Tibial nerve (tissue), 4 donors: ENCODE data around the gene RRAS. TPM values are rescaled to one million over a fixed set of nuclear protein-coding genes. Genes with fewer than 3 reads are reported as not detected.

Experiments used
- DNase-seq, 2 donors: peaks; one replicate each; pipeline ENCODE4 v3.0.0-alpha.2; 2019; ENCODE audit warnings: low spot score in 2 of 2
- H3K27ac ChIP-seq, 4 donors: fragments of 200-600 bp; sonication (generic) in 3 of 4; one replicate each; pipeline ENCODE4 v1.5.1; 2017 to 2019; ENCODE audit warnings: mild to moderate bottlenecking in 1 of 4
- H3K27me3 ChIP-seq, 2 donors: fragments of 200-600 bp; sonication (generic) in 1 of 2; one replicate each; pipeline versions ENCODE4 v1.5.1 to v1.6.0; 2017 to 2019
- H3K36me3 ChIP-seq, 3 donors: fragments of 200-600 bp; sonication (generic); one replicate each; pipeline ENCODE4 v1.5.1; 2018 to 2019
- H3K4me1 ChIP-seq, 4 donors: fragments of 200-600 bp; sonication (generic) in 3 of 4; one replicate each; pipeline ENCODE4 v1.5.1; 2017 to 2019
- H3K4me3 ChIP-seq, 4 donors: fragments of 200-600 bp; sonication (generic) in 3 of 4; one replicate each; pipeline ENCODE4 v1.5.1; 2017 to 2019; ENCODE audit warnings: mild to moderate bottlenecking in 1 of 4, moderate library complexity in 1 of 4
- H3K9me3 ChIP-seq, 4 donors: fragments of 200-600 bp; sonication (generic) in 3 of 4; one replicate each; pipeline ENCODE4 v1.5.1; 2017 to 2019
- CTCF ChIP-seq, 5 experiments: fragments of 200-600 bp in 3 of 5; fragments of 450-650 bp in 2 of 5; sonication (generic) in 3 of 5; IDR thresholded peaks; one replicate each; pipeline ENCODE4 v1.5.1; 2016 to 2019; ENCODE audit warnings: antibody characterized with exemption in 5 of 5, mild to moderate bottlenecking in 3 of 5, moderate library complexity in 2 of 5
- EP300 ChIP-seq, 2 donors: sonication (generic); formaldehyde crosslinking; IDR thresholded peaks; one replicate each; pipeline ENCODE4 v1.6.1; 2017; ENCODE audit warnings: antibody characterized with exemption in 2 of 2, mild to moderate bottlenecking in 1 of 2
- POLR2A ChIP-seq, 2 donors: fragments of 450-650 bp; IDR thresholded peaks; one replicate each; pipeline ENCODE4 v1.6.1; 2017; ENCODE audit warnings: antibody characterized with exemption in 2 of 2, mild to moderate bottlenecking in 2 of 2, moderate library complexity in 2 of 2
- WGBS, 2 donors: methylation state at CpG; one replicate each; pipeline ENCODE4 v1.1.5; 2018; 5-methylcytosine and 5-hydroxymethylcytosine counted together
- total RNA-seq, 4 donors: library from RNA; depleted of rRNA; stranded (reverse); fragments of >200 nt; gene quantifications; one replicate each; pipeline ENCODE4 v1.1.0, GENCODE V29; 2016

The RRAS gene
- total RNA-seq, 4 donors from 2014 or later, result 81.6 to 190 (median 162) TPM

DNA sequence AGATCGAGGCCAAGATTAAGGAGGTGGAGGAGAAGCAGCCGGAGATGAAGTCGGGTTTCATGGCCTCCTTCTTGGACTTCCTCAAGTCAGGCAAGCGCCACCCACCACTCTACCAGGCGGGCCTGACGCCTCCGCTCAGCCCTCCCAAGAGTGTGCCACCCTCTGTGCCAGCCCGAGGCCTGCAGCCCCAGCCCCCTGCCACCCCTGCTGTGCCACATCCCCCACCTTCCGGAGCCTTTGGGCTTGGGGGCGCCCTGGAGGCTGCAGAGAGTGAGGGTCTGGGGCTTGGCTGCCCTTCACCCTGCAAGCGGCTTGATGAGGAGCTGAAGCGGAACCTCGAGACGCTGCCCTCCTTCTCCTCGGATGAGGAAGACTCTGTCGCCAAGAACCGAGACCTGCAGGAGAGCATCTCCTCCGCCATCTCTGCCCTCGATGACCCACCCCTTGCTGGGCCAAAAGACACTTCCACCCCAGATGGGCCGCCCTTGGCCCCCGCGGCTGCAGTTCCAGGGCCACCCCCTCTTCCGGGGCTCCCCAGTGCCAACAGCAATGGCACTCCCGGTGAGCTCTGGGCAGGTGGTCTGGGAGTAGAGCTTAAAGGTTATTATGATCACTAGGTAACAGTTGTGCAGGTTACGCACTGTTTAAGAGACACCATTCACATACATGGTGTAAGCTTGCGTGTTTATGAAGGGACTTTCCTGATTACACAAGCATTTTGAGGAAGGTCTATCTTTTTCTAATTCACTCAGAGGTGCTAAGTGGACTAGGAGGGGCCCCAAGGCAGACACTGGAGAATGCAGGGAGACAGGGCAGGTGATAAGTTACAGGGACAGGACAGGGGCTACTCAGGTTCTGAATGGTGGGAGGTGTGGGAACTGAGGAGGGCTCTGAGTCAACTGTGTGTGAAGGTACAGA lies 40.3 kb downstream of the RRAS start:
- Histone ChIP-seq H3K4me3 (no peak overlapping the region), H3K36me3 (peaks cover 4 to 100% (median 30%) of the 10 kb centered on the region in 3 donors)
- WGBS, 2 donors, result 93% methylated on average over 26 of the region's 26 CpGs

DNA sequence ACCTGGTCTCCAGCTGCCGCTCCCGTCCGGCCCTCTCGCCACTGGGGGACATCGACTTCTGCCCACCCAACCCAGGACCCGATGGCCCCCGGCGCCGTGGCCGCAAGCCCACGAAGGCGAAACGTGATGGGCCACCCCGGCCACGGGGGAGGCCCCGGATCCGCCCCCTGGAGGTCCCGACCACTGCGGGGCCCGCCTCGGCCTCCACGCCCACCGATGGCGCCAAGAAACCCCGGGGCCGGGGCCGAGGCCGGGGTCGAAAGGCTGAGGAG lies 42.3 kb downstream of the RRAS start:
- peaks cover 4 to 88% (median 31%) of the 10 kb centered on the region in 3 donors for H3K36me3 ChIP-seq
- TF ChIP-seq CTCF (IDR thresholded peaks at IDR 0.05) (no peak), POLR2A (IDR thresholded peaks at IDR 0.05) (no peak), EP300 (IDR thresholded peaks at IDR 0.05) (no peak)

More for the DNA sequence above, 40.3 kb downstream of the RRAS start:
- Histone ChIP-seq H3K4me1 (peaks cover 0 to 5% (median 0%) of the 10 kb centered on the region in 4 donors), H3K27me3 (no peaks in the 10 kb centered on the region), H3K27ac (no peak overlapping the region), H3K9me3 (no peaks in the 10 kb centered on the region)
- TF ChIP-seq CTCF (IDR thresholded peaks at IDR 0.05) (no peak), POLR2A (IDR thresholded peaks at IDR 0.05) (no peak), EP300 (IDR thresholded peaks at IDR 0.05) (no peak)
- DNase-seq, result no peak

DNA sequence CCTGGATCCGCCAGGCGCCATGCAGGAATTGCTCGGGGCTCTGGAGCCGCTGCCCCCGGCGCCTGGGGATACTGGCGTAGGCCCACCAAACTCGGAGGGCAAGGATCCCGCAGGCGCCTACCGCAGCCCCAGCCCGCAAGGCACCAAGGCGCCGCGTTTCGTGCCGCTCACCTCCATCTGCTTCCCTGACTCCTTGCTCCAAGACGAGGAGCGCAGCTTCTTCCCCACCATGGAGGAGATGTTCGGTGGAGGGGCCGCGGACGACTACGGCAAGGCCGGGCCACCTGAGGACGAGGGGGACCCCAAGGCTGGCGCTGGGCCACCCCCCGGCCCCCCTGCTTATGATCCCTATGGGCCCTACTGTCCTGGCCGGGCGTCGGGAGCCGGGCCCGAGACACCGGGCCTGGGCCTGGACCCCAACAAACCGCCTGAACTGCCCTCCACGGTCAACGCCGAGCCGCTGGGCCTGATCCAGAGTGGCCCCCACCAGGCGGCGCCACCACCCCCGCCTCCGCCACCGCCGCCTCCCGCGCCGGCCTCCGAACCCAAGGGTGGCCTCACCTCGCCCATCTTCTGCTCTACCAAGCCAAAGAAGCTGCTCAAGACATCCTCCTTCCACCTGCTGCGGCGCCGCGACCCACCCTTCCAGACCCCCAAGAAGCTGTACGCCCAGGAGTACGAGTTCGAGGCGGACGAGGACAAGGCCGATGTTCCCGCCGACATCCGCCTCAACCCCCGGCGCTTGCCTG lies 42.8 kb downstream of the RRAS start:
- no peak overlapping the region for H3K27ac ChIP-seq
- no peak overlapping the region for H3K4me3 ChIP-seq
- no peak for DNase-seq
- H3K9me3 ChIP-seq, result no peaks in the 10 kb centered on the region
- H3K36me3 ChIP-seq, result peaks cover 4 to 82% (median 31%) of the 10 kb centered on the region in 3 donors
- no peak for TF ChIP-seq CTCF (IDR thresholded peaks at IDR 0.05)
- no peak for TF ChIP-seq EP300 (IDR thresholded peaks at IDR 0.05)
- TF ChIP-seq POLR2A (IDR thresholded peaks at IDR 0.05), result no peak
- no peaks in the 10 kb centered on the region for H3K27me3 ChIP-seq
- H3K4me1 ChIP-seq, result peaks cover 0 to 31% (median 10%) of the 10 kb centered on the region in 4 donors
- WGBS, 2 donors, result 95 to 96% methylated on average over 41 to 65 of the region's 65 CpGs

More for the DNA sequence above, 42.3 kb downstream of the RRAS start:
- no peaks in the 10 kb centered on the region for H3K27me3 ChIP-seq
- no peaks in the 10 kb centered on the region for H3K9me3 ChIP-seq
- no peak for DNase-seq
- no peak overlapping the region for H3K27ac ChIP-seq
- no peak overlapping the region for H3K4me3 ChIP-seq
- H3K4me1 ChIP-seq, result peaks cover 0 to 25% (median 8%) of the 10 kb centered on the region in 4 donors
- WGBS, 2 donors, result 91 to 93% methylated on average over 29 of the region's 29 CpGs

- Histone ChIP-seq H3K27me3 (no peaks in the 10 kb centered on the region), H3K27ac (no peak overlapping the region), H3K4me1 (peaks cover 0 to 31% (median 11%) of the 10 kb centered on the region in 4 donors), H3K36me3 (peaks cover 4 to 75% (median 26%) of the 10 kb centered on the region in 3 donors), H3K9me3 (no peaks in the 10 kb centered on the region), H3K4me3 (no peak overlapping the region)
- DNase-seq, result no peak
- 85 to 89% methylated on average over 15 of the region's 15 CpGs for WGBS, 2 donors
- TF ChIP-seq EP300 (IDR thresholded peaks at IDR 0.05) (no peak), POLR2A (IDR thresholded peaks at IDR 0.05) (no peak), CTCF (IDR thresholded peaks at IDR 0.05) (no peak)
Measured at GRCh38 chr19:49596407-49596806, 43.5 kb downstream of the RRAS start.
